Choroid plexus epithelial cell (primary cell): ENCODE results near the gene SIRT2.

Experiments
- DNase-seq: peaks from one replicate; pipeline ENCODE4 v3.0.0-alpha.2; 2010; ENCODE audit warnings: low read depth
- H3K4me3 ChIP-seq: 2 replicates; pipeline ENCODE4 v1.5.1; 2011; ENCODE audit warnings: low read depth, mild to moderate bottlenecking, control low read depth, low read length, moderate library complexity
- TF ChIP-seq, protein P1 (sequence below): conservative IDR thresholded peaks from 2 replicates; pipeline ENCODE4 v1.5.1; 2011; ENCODE audit warnings: low read depth, mild to moderate bottlenecking, control low read depth, inconsistent platforms, low read length, moderate library complexity

SIRT2 gene

DNA sequence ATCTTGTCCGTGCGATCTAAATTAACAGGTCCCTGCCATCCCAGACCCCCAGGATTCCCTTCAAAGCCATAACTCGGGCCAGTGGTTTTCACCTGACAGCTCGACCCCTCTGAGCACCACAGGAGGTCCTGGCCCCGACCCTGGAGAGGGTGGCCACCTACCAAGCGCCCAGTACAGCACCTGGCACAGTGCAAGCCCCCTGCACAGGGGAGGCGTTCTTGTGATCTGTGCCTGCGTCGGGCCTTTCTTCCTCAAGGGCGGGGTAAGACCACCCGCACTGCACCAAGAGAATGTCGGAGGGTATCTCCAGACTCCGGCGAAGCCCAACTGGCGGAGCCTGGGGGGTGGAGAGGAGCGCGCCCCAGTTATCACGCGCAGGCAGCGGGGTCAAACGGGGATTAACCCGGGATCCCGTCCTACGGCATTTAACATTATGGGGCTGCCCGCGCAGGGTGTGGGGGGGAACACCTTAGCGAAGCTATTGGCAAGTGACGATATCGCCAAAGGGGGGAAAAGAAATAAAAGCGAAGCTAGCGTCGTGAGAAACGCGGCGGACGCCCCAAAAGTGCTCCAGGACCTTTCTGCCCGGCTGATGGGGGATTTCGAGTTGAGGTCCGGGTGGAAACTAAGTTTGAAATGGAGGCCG is 48.3 kb downstream of the SIRT2 start:
- TF ChIP-seq, protein P1, sequence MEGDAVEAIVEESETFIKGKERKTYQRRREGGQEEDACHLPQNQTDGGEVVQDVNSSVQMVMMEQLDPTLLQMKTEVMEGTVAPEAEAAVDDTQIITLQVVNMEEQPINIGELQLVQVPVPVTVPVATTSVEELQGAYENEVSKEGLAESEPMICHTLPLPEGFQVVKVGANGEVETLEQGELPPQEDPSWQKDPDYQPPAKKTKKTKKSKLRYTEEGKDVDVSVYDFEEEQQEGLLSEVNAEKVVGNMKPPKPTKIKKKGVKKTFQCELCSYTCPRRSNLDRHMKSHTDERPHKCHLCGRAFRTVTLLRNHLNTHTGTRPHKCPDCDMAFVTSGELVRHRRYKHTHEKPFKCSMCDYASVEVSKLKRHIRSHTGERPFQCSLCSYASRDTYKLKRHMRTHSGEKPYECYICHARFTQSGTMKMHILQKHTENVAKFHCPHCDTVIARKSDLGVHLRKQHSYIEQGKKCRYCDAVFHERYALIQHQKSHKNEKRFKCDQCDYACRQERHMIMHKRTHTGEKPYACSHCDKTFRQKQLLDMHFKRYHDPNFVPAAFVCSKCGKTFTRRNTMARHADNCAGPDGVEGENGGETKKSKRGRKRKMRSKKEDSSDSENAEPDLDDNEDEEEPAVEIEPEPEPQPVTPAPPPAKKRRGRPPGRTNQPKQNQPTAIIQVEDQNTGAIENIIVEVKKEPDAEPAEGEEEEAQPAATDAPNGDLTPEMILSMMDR, result no peak
- H3K4me3 ChIP-seq, result peak overlapping the region; percentile 75
- peak; percentile 20 for DNase-seq

DNA sequence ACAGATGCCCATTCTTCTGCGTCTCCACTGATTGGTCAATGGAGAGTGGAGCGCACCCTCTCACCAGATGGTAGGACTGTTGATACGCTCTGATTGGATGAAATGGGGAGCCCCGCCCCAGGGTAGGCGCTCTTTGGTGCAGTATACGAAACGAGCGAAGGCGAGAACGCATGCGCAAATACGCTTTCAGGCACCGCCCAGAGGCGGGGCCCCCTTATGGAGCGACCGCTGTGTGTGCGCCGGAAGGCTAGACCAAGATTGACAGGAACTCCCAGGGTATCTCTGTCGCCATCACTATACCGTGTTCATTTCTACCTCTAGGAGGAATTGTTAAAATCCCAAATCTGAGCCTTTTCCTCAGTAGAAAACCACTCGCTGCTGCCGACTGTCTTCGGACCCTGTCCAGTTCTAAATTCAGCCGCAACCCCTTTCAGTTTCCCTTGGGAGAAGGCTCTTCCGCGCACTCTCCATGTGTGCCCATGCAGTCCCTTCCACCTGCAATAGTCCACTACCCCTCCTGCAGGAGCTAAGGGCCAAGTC is 48.9 kb downstream of the SIRT2 start:
- DNase-seq, result peak; percentile 100
- TF ChIP-seq, protein P1, result peak; percentile 12
- H3K4me3 ChIP-seq, result peak overlapping the region; percentile 75

DNA sequence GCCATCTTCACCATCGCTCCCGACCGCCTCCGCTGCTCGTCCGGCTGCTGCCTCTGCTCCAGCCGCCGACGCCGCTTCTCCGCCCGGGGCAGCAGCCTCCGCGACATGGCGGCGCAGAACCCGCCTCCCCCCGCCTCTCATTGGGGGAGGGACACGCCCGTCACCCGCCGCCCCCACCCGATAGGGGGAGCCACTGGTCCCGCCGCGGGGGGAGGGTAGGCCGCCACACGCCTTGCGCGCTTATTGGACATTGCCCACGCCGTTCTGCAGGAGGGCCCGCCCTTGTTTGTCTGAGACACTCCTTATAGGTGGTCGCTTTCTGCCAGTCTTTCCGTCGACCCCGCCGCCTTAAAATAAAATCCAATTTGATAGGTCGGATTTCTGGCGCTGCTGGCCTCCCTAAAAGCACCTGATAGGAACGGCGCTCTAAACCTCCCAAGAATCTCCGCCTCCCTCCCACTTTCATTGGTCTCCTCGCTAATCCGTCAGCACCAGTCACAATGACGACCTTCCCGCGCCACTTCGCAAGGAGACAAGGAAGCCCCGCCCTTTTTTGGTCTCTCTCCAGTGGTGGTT is 49.5 kb downstream of the SIRT2 start, which contains the start of gene HNRNPL:
TSS of gene HNRNPL (minus strand) at position 127 of the 576 bp plus-strand sequence. CDS start at position 107, 20 bp downstream.
- TF ChIP-seq, protein P1, result peak; percentile 52
- H3K4me3 ChIP-seq, result peak within 1 kb of the TSS; percentile 75
- DNase-seq, result no peak

DNA sequence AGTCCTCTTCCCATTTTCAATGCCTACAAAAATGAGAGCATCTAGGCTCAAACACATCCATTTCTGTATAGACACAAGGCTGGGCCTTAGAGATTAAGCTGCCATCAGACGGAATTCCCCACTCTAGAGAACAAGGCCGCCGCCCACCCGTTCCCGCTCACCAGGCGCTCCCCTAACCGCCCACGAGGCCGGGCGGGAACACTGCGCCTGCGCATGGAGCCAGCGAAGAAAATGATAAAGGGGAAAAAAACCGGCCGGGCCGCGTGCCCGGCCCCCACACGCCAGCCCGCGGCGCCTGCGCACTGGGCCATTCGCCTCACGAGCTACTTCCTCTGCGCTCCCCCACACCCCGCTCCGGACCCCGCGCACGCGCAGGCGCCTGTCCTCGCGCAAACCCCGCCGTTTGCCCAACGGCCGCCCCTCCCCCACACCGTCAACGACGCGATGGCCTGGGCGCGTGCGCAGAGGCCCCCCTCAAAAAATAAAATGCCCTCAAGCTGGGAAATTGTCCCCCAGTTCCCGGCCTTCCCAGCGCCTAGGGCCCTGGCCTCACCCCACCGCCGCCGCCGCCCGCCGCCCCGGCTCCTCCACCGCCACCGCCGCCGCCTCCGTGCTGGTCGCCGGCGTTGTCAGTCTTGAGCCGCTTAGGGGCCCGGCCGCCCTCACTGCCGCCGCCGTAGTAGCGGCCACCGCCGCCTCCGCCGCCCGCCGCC is 50.1 kb downstream of the SIRT2 start:
- TF ChIP-seq, protein P1, result no peak

DNA sequence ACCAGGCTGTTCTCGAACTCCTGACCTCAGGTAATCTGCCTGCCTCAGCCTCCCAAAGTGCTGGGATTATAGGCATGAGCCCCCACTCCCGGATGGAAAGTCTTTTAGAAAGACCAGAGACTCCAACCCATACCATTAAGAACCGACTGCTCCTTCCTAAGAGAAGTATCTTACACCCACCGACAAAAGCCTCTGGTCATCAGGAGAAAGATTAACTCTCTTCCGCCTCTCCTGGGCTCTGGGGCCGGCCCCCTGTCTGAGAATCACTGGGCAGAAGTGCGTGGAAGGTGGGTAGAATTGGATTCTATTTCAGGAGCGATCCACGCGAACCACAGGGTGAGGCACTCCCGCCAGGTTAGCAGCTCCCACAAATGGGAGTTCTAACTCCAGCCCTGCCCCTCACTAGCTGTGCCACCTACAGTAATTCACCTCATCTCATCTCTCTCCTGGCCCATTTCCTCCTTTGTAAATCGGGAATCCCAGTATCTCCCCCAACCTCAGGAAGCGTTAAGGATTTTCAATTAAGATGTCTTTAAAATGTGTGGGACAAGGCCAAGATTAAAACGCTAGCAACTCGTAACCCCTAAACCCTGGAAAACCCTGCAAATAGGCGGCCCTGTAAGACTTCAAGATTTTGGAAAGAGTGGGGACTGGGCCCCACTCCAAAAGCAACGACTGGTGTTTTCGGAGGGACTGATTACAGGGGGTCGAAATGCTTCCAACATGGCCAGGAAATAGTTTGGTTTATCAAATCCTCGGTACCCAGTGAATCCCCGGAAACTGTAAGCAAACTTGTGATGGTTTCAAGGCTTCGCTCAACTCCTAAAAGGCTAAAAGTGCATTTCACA is 50.9 kb downstream of the SIRT2 start:
- TF ChIP-seq, protein P1, result no peak
- H3K4me3 ChIP-seq, result peak overlapping the region; percentile 73
- DNase-seq, result no peak

More for the DNA sequence above, 50.1 kb downstream of the SIRT2 start:
- DNase-seq, result peak; percentile 96
- peak overlapping the region; percentile 73 for H3K4me3 ChIP-seq

DNA sequence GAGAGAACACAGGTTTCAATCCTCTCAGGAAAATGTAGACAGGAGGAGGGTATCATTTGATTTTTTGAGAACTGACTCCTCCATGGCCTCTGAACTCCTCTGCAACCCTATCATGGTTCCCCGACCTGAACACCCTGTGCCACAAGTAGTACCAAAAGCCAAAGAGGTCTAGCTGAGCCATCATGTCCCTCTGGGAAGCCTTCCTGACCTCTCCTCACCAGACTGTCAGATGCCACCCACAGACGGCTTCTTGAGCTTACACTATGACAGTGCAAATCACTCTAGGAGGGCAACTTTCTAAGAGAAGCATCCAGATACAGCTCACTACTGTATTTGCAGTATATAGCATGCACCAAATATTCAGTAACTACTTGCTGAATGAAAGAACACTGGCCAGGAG is 53.3 kb downstream of the SIRT2 start:
- no peak for DNase-seq
- no peak overlapping the region for H3K4me3 ChIP-seq

More for the DNA sequence above, 53.3 kb downstream of the SIRT2 start:
- TF ChIP-seq, protein P1, result no peak
